ENCODE data around the gene LRRN3.

LRRN3 gene

DNA sequence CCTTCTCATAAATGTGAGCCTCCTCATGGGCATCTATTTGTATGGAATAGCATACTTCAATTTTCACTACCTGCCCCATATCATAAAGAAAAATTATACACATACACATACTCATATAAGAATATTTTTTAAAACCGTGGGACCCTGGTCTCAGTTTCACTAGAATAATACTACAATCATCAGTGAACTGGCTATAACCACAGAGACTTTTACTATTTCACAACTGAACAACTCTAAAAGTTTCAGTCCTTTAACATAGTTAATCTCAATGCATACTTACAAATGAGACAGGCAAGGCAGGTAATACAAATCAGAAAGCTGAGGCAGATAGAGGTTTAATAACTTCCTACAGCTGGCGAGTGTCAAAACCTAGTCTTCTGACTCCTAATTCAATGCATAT lies 83.1 kb downstream of the LRRN3 start:
- no peak for TF ChIP-seq FOXP2 (optimal IDR thresholded peaks at IDR 0.05; ENCODE audit: borderline replicate concordance, extremely low read depth, extremely low read length, insufficient read depth)
- TF ChIP-seq SIN3A (IDR thresholded peaks at IDR 0.05; ENCODE audit: borderline replicate concordance, insufficient read depth, low read length) = no peak
- TF ChIP-seq, protein P1, sequence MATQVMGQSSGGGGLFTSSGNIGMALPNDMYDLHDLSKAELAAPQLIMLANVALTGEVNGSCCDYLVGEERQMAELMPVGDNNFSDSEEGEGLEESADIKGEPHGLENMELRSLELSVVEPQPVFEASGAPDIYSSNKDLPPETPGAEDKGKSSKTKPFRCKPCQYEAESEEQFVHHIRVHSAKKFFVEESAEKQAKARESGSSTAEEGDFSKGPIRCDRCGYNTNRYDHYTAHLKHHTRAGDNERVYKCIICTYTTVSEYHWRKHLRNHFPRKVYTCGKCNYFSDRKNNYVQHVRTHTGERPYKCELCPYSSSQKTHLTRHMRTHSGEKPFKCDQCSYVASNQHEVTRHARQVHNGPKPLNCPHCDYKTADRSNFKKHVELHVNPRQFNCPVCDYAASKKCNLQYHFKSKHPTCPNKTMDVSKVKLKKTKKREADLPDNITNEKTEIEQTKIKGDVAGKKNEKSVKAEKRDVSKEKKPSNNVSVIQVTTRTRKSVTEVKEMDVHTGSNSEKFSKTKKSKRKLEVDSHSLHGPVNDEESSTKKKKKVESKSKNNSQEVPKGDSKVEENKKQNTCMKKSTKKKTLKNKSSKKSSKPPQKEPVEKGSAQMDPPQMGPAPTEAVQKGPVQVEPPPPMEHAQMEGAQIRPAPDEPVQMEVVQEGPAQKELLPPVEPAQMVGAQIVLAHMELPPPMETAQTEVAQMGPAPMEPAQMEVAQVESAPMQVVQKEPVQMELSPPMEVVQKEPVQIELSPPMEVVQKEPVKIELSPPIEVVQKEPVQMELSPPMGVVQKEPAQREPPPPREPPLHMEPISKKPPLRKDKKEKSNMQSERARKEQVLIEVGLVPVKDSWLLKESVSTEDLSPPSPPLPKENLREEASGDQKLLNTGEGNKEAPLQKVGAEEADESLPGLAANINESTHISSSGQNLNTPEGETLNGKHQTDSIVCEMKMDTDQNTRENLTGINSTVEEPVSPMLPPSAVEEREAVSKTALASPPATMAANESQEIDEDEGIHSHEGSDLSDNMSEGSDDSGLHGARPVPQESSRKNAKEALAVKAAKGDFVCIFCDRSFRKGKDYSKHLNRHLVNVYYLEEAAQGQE (IDR thresholded peaks at IDR 0.05; ENCODE audit: insufficient read depth in 1 of 2, low read depth in 2 of 2, low read length in 2 of 2) = no peak
- TF ChIP-seq POLR2AphosphoS5 (IDR thresholded peaks at IDR 0.05; ENCODE audit: low read depth, low read length) = no peak
- TF ChIP-seq TAF1 (IDR thresholded peaks at IDR 0.05; ENCODE audit: borderline replicate concordance, insufficient read depth, low read length) = no peak

DNA sequence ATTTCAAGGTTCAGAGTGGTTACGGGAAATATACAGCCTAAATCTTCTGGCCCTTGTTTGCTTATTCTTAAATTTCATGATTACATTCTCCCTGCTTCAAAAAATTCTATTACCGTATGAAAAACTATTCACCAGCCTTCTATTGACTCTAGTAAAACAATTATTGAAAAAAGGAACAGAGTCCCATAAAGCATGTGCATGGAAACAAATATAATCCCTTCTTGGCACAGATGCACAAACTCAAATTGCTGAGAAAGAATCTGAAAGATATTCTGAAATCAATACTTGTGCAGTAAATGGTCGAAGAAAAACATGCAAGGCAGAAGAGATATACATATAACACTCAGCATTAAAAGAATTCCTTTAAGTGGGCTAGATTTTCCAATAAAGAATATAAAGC lies 83.6 kb downstream of the LRRN3 start:
- TF ChIP-seq FOXP2 (optimal IDR thresholded peaks at IDR 0.05; ENCODE audit: borderline replicate concordance, extremely low read depth, extremely low read length, insufficient read depth) = no peak
- no peak for TF ChIP-seq TAF1 (IDR thresholded peaks at IDR 0.05; ENCODE audit: borderline replicate concordance, insufficient read depth, low read length)
- TF ChIP-seq POLR2AphosphoS5 (IDR thresholded peaks at IDR 0.05; ENCODE audit: low read depth, low read length) = no peak
- no peak for TF ChIP-seq SIN3A (IDR thresholded peaks at IDR 0.05; ENCODE audit: borderline replicate concordance, insufficient read depth, low read length)
- TF ChIP-seq, protein P1 (IDR thresholded peaks at IDR 0.05; ENCODE audit: insufficient read depth in 1 of 2, low read depth in 2 of 2, low read length in 2 of 2) = no peak
